PC-9 (cell line): Measurements from ENCODE around the gene CAMTA1. TPM values are rescaled to one million over a fixed set of nuclear protein-coding genes. Genes with fewer than 3 reads are reported as not detected.

Experiments
- BruUV-seq: library from RNA; stranded (reverse); fragments of 400-500 nt; replicated peaks from 2 replicates; lab custom pipeline; 2021; lab: Mats Ljungman, UMichigan
- CTCF ChIA-PET: fragments of 300-600 bp; sonication (Branson Sonifier 250); formaldehyde crosslinking; loops from one replicate; lab custom pipeline; 2022; ENCODE audit warnings: antibody characterized with exemption; lab: Charles Lee
- POLR2A ChIA-PET: fragments of 300-600 bp; sonication (Branson Sonifier 250); formaldehyde crosslinking; loops from one replicate; lab custom pipeline; 2022; ENCODE audit warnings: antibody characterized with exemption; ENCODE audit not compliant: unreplicated experiment; lab: Charles Lee
- DNase-seq, 2 experiments: peaks; one replicate each; pipeline versions ENCODE4 v3.0.0 to v3.0.0-alpha.2; 2015 to 2022; ENCODE audit warnings: mixed read lengths in 1 of 2
- H2AFZ ChIP-seq: fragments of 200-600 bp; sonication (generic); 2 replicates; pipeline ENCODE4 v1.8.1; 2017; ENCODE audit warnings: antibody characterized with exemption
- H3F3A ChIP-seq: fragments of 200-600 bp; sonication (generic); 2 replicates; pipeline ENCODE4 v1.8.1; 2017; ENCODE audit warnings: antibody characterized with exemption, mild to moderate bottlenecking, low read depth; ENCODE audit not compliant: insufficient read depth
- H3K27ac ChIP-seq: fragments of 200-600 bp; sonication (generic); 2 replicates; pipeline ENCODE4 v1.6.1; 2016; ENCODE audit warnings: mixed run types
- H3K27me3 ChIP-seq: fragments of 200-600 bp; sonication (generic); 2 replicates; pipeline ENCODE4 v1.6.1; 2016; ENCODE audit warnings: low read depth, mixed run types; ENCODE audit not compliant: insufficient read depth
- H3K36me3 ChIP-seq: fragments of 200-600 bp; sonication (generic); 2 replicates; pipeline ENCODE4 v1.6.1; 2016; ENCODE audit warnings: low read depth, mixed run types
- H3K4me1 ChIP-seq: fragments of 200-600 bp; sonication (generic); replicated peaks from 2 replicates; pipeline ENCODE4 v1.6.1; 2016; ENCODE audit warnings: mixed run types; ENCODE audit not compliant: insufficient read depth
- H3K4me2 ChIP-seq: fragments of 200-600 bp; sonication (generic); 2 replicates; pipeline ENCODE4 v1.6.1; 2017; ENCODE audit warnings: mixed run types
- H3K4me3 ChIP-seq: fragments of 200-600 bp; sonication (generic); 2 replicates; pipeline ENCODE4 v1.6.1; 2016; ENCODE audit warnings: mixed run types
- H3K79me2 ChIP-seq: fragments of 200-600 bp; sonication (generic); 2 replicates; pipeline ENCODE4 v1.6.1; 2017; ENCODE audit warnings: low read depth, mixed run types
- H3K9me2 ChIP-seq: fragments of 200-600 bp; sonication (generic); 2 replicates; pipeline ENCODE4 v1.8.1; 2017; ENCODE audit warnings: mild to moderate bottlenecking; ENCODE audit not compliant: insufficient read depth
- H3K9me3 ChIP-seq: fragments of 200-600 bp; sonication (generic); 2 replicates; pipeline ENCODE4 v1.8.1; 2016; ENCODE audit warnings: low read depth; ENCODE audit not compliant: insufficient read depth
- H4K20me1 ChIP-seq: fragments of 200-600 bp; sonication (generic); 2 replicates; pipeline ENCODE4 v1.8.1; 2017; ENCODE audit not compliant: insufficient read depth
- CTCF ChIP-seq: fragments of 200-600 bp; sonication (generic); conservative IDR thresholded peaks from 2 replicates; pipeline ENCODE4 v1.6.1; 2017; ENCODE audit warnings: mixed run types, antibody characterized with exemption, mild to moderate bottlenecking, moderate library complexity
- EZH2 ChIP-seq: fragments of 200-600 bp; sonication (generic); IDR thresholded peaks from 2 replicates; pipeline ENCODE4 v1.8.0; 2017; ENCODE audit warnings: antibody characterized with exemption, low read depth
- intact Hi-C: fragments of 100-400 bp; cut with micrococcal nuclease; formaldehyde crosslinking; loops from one replicate; pipeline ENCODE4 v1.10.0; 2022; ENCODE audit not compliant: unreplicated experiment
- total RNA-seq: library from RNA; stranded (reverse); gene quantifications from 2 replicates; pipeline ENCODE4 v1.2.3, GENCODE V29; 2021

The CAMTA1 gene
- total RNA-seq, 1 experiment from 2014 or later: 72.3 TPM

GRCh38 chr1:7743346-7743745, 958.1 kb downstream of the CAMTA1 start:
- CTCF ChIA-PET: no interaction called here
- TF ChIP-seq EZH2 (no peak), CTCF (no peak)
- H3K27me3 ChIP-seq: peaks cover 26% of the 10 kb centered on the region
- no peaks in the 10 kb centered on the region for H4K20me1 ChIP-seq
- intact Hi-C loops: no loop called here
- no peak overlapping the region for H2AFZ ChIP-seq
- H3F3A ChIP-seq: no peaks in the 10 kb centered on the region
- H3K27ac ChIP-seq: no peak overlapping the region
- H3K9me3 ChIP-seq: no peaks in the 10 kb centered on the region
- no peaks in the 10 kb centered on the region for H3K9me2 ChIP-seq
- H3K36me3 ChIP-seq: no peaks in the 10 kb centered on the region
- DNase-seq: no peak
- H3K79me2 ChIP-seq: no peaks in the 10 kb centered on the region
- H3K4me3 ChIP-seq: no peak overlapping the region
- POLR2A ChIA-PET: no interaction called here
- no peaks in the 10 kb centered on the region for H3K4me1 ChIP-seq
- H3K4me2 ChIP-seq: no peak overlapping the region
- BruUV-seq: no TSS peak

- intact Hi-C loops: no loop called here
- H3K9me2 ChIP-seq: no peaks in the 10 kb centered on the region
- H2AFZ ChIP-seq: no peak overlapping the region
- peaks cover 13% of the 10 kb centered on the region for H3K27me3 ChIP-seq
- TF ChIP-seq CTCF (no peak), EZH2 (no peak)
- H3K4me2 ChIP-seq: no peak overlapping the region
- no peak overlapping the region for H3K27ac ChIP-seq
- no peaks in the 10 kb centered on the region for H4K20me1 ChIP-seq
- H3K79me2 ChIP-seq: no peaks in the 10 kb centered on the region
- no peaks in the 10 kb centered on the region for H3K4me1 ChIP-seq
- DNase-seq: no peak
- no peak overlapping the region for H3K4me3 ChIP-seq
- ChIA-PET CTCF (no interaction called here), POLR2A (interaction anchor here (0.6 kb wide), 1 partner anchor 64 kb away, joined by 5 read pairs; no protein-coding TSS in a partner anchor)
- H3K36me3 ChIP-seq: no peaks in the 10 kb centered on the region
- no TSS peak for BruUV-seq
- H3K9me3 ChIP-seq: no peaks in the 10 kb centered on the region
- no peaks in the 10 kb centered on the region for H3F3A ChIP-seq
Observed at GRCh38 chr1:7744882-7745281, 959.6 kb downstream of the CAMTA1 start.

- no peak for DNase-seq
- TF ChIP-seq EZH2 (no peak), CTCF (no peak)
- intact Hi-C loops: no loop called here
- no peak overlapping the region for H3K4me3 ChIP-seq
- no peaks in the 10 kb centered on the region for H3K4me1 ChIP-seq
- no peak overlapping the region for H3K27ac ChIP-seq
- no TSS peak for BruUV-seq
- no peak overlapping the region for H3K4me2 ChIP-seq
- no peaks in the 10 kb centered on the region for H4K20me1 ChIP-seq
- no peaks in the 10 kb centered on the region for H3F3A ChIP-seq
- H3K79me2 ChIP-seq: no peaks in the 10 kb centered on the region
- H3K9me2 ChIP-seq: no peaks in the 10 kb centered on the region
- H3K36me3 ChIP-seq: no peaks in the 10 kb centered on the region
- CTCF ChIA-PET: no interaction called here
- peaks cover 11% of the 10 kb centered on the region; the same call in 1 of the 2 replicates for H3K27me3 ChIP-seq
- no peak overlapping the region for H2AFZ ChIP-seq
- H3K9me3 ChIP-seq: no peaks in the 10 kb centered on the region
- POLR2A ChIA-PET: no interaction called here
Observed at GRCh38 chr1:7745783-7746182, 960.5 kb downstream of the CAMTA1 start.
